Panc1 (cell line): Measurements from ENCODE around the gene STXBP5L.

Experiments
- TCF7L2 ChIP-seq: IDR thresholded peaks from 2 replicates; pipeline ENCODE4 v1.6.1; 2011; ENCODE audit warnings: mild to moderate bottlenecking, low read depth, low read length, inconsistent platforms
- TF ChIP-seq, protein P1 (sequence below): fragments of 450-650 bp; IDR thresholded peaks from 2 replicates; pipeline ENCODE4 v1.5.1; 2017; ENCODE audit warnings: mild to moderate bottlenecking
- TF ChIP-seq, protein P2 (sequence below), 2 experiments: IDR thresholded peaks; 2 replicates each; pipeline ENCODE4 v1.6.1; 2011 to 2012; ENCODE audit warnings: low read depth in 2 of 2, control low read depth in 1 of 2, low read length in 1 of 2, mild to moderate bottlenecking in 1 of 2, moderate library complexity in 1 of 2; ENCODE audit not compliant: insufficient read depth in 1 of 2

DNA sequence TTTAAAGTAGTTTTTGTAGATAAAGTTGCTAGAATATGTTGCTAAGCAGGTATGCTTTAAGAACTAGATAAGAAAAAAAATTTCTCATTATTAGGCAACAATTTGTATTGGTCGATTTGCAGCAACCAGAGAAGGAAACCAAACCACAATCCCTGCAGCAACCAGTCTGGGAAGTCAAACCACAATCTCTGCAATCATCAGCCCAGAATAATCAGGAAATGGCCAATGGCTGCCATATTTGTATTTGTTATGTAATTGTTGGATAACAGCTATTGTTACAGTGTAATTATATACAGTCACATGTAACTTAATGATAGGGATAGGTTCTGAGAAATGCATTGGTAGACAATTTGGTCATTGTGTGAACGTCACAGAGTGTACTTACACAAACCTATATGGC, 23.6 kb downstream of the STXBP5L start:
- TF ChIP-seq, protein P1, sequence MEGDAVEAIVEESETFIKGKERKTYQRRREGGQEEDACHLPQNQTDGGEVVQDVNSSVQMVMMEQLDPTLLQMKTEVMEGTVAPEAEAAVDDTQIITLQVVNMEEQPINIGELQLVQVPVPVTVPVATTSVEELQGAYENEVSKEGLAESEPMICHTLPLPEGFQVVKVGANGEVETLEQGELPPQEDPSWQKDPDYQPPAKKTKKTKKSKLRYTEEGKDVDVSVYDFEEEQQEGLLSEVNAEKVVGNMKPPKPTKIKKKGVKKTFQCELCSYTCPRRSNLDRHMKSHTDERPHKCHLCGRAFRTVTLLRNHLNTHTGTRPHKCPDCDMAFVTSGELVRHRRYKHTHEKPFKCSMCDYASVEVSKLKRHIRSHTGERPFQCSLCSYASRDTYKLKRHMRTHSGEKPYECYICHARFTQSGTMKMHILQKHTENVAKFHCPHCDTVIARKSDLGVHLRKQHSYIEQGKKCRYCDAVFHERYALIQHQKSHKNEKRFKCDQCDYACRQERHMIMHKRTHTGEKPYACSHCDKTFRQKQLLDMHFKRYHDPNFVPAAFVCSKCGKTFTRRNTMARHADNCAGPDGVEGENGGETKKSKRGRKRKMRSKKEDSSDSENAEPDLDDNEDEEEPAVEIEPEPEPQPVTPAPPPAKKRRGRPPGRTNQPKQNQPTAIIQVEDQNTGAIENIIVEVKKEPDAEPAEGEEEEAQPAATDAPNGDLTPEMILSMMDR = no peak
- TF ChIP-seq, protein P2, sequence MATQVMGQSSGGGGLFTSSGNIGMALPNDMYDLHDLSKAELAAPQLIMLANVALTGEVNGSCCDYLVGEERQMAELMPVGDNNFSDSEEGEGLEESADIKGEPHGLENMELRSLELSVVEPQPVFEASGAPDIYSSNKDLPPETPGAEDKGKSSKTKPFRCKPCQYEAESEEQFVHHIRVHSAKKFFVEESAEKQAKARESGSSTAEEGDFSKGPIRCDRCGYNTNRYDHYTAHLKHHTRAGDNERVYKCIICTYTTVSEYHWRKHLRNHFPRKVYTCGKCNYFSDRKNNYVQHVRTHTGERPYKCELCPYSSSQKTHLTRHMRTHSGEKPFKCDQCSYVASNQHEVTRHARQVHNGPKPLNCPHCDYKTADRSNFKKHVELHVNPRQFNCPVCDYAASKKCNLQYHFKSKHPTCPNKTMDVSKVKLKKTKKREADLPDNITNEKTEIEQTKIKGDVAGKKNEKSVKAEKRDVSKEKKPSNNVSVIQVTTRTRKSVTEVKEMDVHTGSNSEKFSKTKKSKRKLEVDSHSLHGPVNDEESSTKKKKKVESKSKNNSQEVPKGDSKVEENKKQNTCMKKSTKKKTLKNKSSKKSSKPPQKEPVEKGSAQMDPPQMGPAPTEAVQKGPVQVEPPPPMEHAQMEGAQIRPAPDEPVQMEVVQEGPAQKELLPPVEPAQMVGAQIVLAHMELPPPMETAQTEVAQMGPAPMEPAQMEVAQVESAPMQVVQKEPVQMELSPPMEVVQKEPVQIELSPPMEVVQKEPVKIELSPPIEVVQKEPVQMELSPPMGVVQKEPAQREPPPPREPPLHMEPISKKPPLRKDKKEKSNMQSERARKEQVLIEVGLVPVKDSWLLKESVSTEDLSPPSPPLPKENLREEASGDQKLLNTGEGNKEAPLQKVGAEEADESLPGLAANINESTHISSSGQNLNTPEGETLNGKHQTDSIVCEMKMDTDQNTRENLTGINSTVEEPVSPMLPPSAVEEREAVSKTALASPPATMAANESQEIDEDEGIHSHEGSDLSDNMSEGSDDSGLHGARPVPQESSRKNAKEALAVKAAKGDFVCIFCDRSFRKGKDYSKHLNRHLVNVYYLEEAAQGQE (IDR thresholded peaks at IDR 0.05; ENCODE audit: insufficient read depth in 1 of 2, low read depth in 2 of 2, low read length in 1 of 2) = no peak
- TF ChIP-seq TCF7L2 = no peak
